ENCODE results near the gene PDCD6IP. TPM values are rescaled to one million over a fixed set of nuclear protein-coding genes. Genes with fewer than 3 reads are reported as not detected.

PDCD6IP gene
- total RNA-seq, 4 donors from 2014 or later: 151 to 290 (median 186) TPM

DNA sequence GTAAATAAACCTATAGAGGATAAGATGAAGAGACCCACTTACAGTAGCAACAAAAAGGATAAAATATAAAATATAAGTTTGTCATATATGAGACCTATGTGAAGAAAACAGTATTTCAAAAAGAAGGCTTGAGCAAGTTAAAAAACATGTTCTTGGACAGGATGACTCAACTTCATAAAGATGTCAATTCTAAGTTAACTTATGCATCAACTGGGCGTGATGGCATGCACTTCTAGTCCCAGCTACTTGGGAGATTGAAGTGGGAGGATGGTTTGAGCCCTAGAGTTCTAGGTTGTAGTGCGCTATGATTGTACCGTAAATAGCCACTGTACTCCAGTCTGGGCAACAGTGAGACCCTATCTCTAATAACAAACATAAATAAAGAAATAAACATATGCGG is 59.7 kb downstream of the PDCD6IP start:
- H3K36me3 ChIP-seq: peaks cover 0 to 74% of the 10 kb centered on the region in 2 donors
- TF ChIP-seq EP300 (IDR thresholded peaks at IDR 0.05) (no peak), POLR2AphosphoS5 (IDR thresholded peaks at IDR 0.05) (no peak), POLR2A (IDR thresholded peaks at IDR 0.05) (no peak)
- TF ChIP-seq, protein P1, sequence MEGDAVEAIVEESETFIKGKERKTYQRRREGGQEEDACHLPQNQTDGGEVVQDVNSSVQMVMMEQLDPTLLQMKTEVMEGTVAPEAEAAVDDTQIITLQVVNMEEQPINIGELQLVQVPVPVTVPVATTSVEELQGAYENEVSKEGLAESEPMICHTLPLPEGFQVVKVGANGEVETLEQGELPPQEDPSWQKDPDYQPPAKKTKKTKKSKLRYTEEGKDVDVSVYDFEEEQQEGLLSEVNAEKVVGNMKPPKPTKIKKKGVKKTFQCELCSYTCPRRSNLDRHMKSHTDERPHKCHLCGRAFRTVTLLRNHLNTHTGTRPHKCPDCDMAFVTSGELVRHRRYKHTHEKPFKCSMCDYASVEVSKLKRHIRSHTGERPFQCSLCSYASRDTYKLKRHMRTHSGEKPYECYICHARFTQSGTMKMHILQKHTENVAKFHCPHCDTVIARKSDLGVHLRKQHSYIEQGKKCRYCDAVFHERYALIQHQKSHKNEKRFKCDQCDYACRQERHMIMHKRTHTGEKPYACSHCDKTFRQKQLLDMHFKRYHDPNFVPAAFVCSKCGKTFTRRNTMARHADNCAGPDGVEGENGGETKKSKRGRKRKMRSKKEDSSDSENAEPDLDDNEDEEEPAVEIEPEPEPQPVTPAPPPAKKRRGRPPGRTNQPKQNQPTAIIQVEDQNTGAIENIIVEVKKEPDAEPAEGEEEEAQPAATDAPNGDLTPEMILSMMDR (IDR thresholded peaks at IDR 0.05): no peak
- WGBS, 2 donors (ENCODE audit: low coverage in 1 of 2): 100% methylated on average over 1 to 4 of the region's 4 CpGs
- H3K27me3 ChIP-seq: no peaks in the 10 kb centered on the region
- no peak for ATAC-seq
- H3K4me3 ChIP-seq: no peak overlapping the region
- no peaks in the 10 kb centered on the region for H3K9me3 ChIP-seq
- H3K4me1 ChIP-seq: peaks cover 0 to 6% (median 0%) of the 10 kb centered on the region in 3 donors
- H3K27ac ChIP-seq: no peak overlapping the region

- WGBS, 2 donors (ENCODE audit: low coverage in 1 of 2): 77 to 90% methylated on average over 4 of the region's 4 CpGs
- Histone ChIP-seq H3K4me1 (peaks cover 0 to 6% (median 0%) of the 10 kb centered on the region in 3 donors), H3K27me3 (no peaks in the 10 kb centered on the region), H3K4me3 (no peak overlapping the region), H3K36me3 (peaks cover 0 to 77% of the 10 kb centered on the region in 2 donors), H3K9me3 (no peaks in the 10 kb centered on the region), H3K27ac (no peak overlapping the region)
- no peak for ATAC-seq
- TF ChIP-seq POLR2A (IDR thresholded peaks at IDR 0.05) (no peak), POLR2AphosphoS5 (IDR thresholded peaks at IDR 0.05) (no peak), EP300 (IDR thresholded peaks at IDR 0.05) (no peak)
- TF ChIP-seq, protein P1 (IDR thresholded peaks at IDR 0.05): no peak
These were observed 62.1 kb downstream of the PDCD6IP start for GRCh38 chr3:33860373-33861050.

DNA sequence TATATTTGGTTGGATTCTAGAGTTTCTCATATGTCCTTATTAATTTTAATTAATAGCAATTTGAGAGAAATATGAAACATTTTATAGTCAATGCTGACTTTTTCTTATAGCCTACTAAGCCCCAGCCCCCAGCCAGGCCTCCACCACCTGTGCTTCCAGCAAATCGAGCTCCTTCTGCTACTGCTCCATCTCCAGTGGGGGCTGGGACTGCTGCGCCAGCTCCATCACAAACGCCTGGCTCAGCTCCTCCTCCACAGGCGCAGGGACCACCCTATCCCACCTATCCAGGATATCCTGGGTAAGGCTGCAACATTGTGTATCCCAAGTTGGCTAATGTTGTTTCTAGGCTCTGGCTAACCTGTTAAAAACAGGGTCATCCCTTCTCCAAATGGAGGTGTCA is 66.7 kb downstream of the PDCD6IP start:
- H3K4me3 ChIP-seq: no peak overlapping the region
- H3K27ac ChIP-seq: no peak overlapping the region
- H3K4me1 ChIP-seq: peaks cover 0 to 17% (median 0%) of the 10 kb centered on the region in 3 donors
- peaks cover 0 to 59% of the 10 kb centered on the region in 2 donors for H3K36me3 ChIP-seq
- no peak for ATAC-seq
- no peaks in the 10 kb centered on the region for H3K9me3 ChIP-seq
- WGBS, 2 donors (ENCODE audit: low coverage in 1 of 2): 81 to 91% methylated on average over 4 of the region's 4 CpGs
- no peaks in the 10 kb centered on the region for H3K27me3 ChIP-seq
- TF ChIP-seq, protein P1 (IDR thresholded peaks at IDR 0.05): no peak
- TF ChIP-seq POLR2A (IDR thresholded peaks at IDR 0.05) (no peak), EP300 (IDR thresholded peaks at IDR 0.05) (no peak), POLR2AphosphoS5 (IDR thresholded peaks at IDR 0.05) (no peak)

- no peaks in the 10 kb centered on the region for H3K27me3 ChIP-seq
- no peaks in the 10 kb centered on the region for H3K9me3 ChIP-seq
- TF ChIP-seq POLR2AphosphoS5 (IDR thresholded peaks at IDR 0.05) (no peak), POLR2A (IDR thresholded peaks at IDR 0.05) (no peak), EP300 (IDR thresholded peaks at IDR 0.05) (no peak)
- TF ChIP-seq, protein P1 (IDR thresholded peaks at IDR 0.05): no peak
- peaks cover 0 to 51% of the 10 kb centered on the region in 2 donors for H3K36me3 ChIP-seq
- H3K27ac ChIP-seq: no peak overlapping the region
- H3K4me1 ChIP-seq: peaks cover 0 to 17% (median 0%) of the 10 kb centered on the region in 3 donors
- no peak for ATAC-seq
- H3K4me3 ChIP-seq: no peak overlapping the region
- 38 to 67% methylated on average over 1 of the region's 1 CpG for WGBS, 2 donors (ENCODE audit: low coverage in 1 of 2)
These were observed 69.9 kb downstream of the PDCD6IP start for GRCh38 chr3:33868309-33868708.

DNA sequence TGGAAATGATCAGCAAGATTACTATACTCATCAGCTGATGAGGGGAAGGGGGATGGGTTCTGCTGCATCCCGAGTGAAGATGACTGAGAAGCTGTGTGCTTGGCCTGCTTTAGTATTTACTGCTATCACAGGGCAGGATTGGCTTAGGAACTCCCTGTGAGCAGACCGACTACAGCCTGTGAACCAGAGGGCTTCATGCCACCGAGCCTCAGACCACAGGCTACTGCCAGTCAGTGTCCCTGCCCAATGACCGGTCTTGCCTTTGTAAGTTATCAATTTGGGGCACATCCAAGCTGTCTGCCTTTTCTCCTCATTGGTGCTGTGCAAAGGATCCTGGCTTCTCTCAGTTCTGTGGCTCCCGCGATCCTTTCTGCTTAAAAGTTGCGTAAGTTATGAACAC is 71.5 kb downstream of the PDCD6IP start:
- ATAC-seq: no peak
- Histone ChIP-seq H3K27ac (no peak overlapping the region), H3K4me3 (no peak overlapping the region), H3K27me3 (no peaks in the 10 kb centered on the region), H3K9me3 (no peaks in the 10 kb centered on the region), H3K4me1 (peaks cover 0 to 17% (median 0%) of the 10 kb centered on the region in 3 donors), H3K36me3 (peaks cover 0 to 34% of the 10 kb centered on the region in 2 donors)
- TF ChIP-seq POLR2A (IDR thresholded peaks at IDR 0.05) (no peak), EP300 (IDR thresholded peaks at IDR 0.05) (no peak), POLR2AphosphoS5 (IDR thresholded peaks at IDR 0.05) (no peak)
- TF ChIP-seq, protein P1 (IDR thresholded peaks at IDR 0.05): no peak
- 90 to 94% methylated on average over 3 to 5 of the region's 7 CpGs for WGBS, 2 donors (ENCODE audit: low coverage in 1 of 2)
